Activated CD4-positive, alpha-beta T cell treated with anti-CD3 and anti-CD28 coated beads for 4 hours (primary cell): ENCODE measurements around the gene APBB2.

Source experiments
- DNase-seq, 2 donors: peaks; one replicate each; pipeline ENCODE4 v3.0.0-alpha.2; 2020

Gene APBB2

GRCh38 chr4:41132055-41132683, 82.2 kb downstream of the APBB2 start:
- no peak for DNase-seq

- no peak for DNase-seq
These were observed 84.4 kb downstream of the APBB2 start for GRCh38 chr4:41129936-41130440.

GRCh38 chr4:41129128-41129754, 85.1 kb downstream of the APBB2 start:
- no peak for DNase-seq

GRCh38 chr4:41125558-41126311, 88.6 kb downstream of the APBB2 start:
- DNase-seq = no peak

- no peak for DNase-seq
These were observed 89.3 kb downstream of the APBB2 start for GRCh38 chr4:41124916-41125548.

GRCh38 chr4:41122775-41123174, 91.6 kb downstream of the APBB2 start:
- DNase-seq = no peak

GRCh38 chr4:41122309-41122708, 92.0 kb downstream of the APBB2 start:
- no peak for DNase-seq

- no peak for DNase-seq
These were observed 92.4 kb downstream of the APBB2 start for GRCh38 chr4:41121906-41122305.

GRCh38 chr4:41120297-41121217, 93.8 kb downstream of the APBB2 start:
- DNase-seq = no peak

- DNase-seq = no peak
These were observed 94.5 kb downstream of the APBB2 start for GRCh38 chr4:41119867-41120295.

GRCh38 chr4:41111791-41112190, 102.6 kb downstream of the APBB2 start:
- DNase-seq = no peak

- DNase-seq = no peak
These were observed 104.3 kb downstream of the APBB2 start for GRCh38 chr4:41110050-41110449.

GRCh38 chr4:41108481-41108880, 105.9 kb downstream of the APBB2 start:
- DNase-seq = no peak

GRCh38 chr4:41106694-41107419, 107.5 kb downstream of the APBB2 start:
- no peak for DNase-seq

GRCh38 chr4:41106081-41106480, 108.3 kb downstream of the APBB2 start:
- no peak for DNase-seq

GRCh38 chr4:41104155-41104554, 110.2 kb downstream of the APBB2 start:
- no peak for DNase-seq

- DNase-seq = no peak
These were observed 110.7 kb downstream of the APBB2 start for GRCh38 chr4:41103657-41104056.

GRCh38 chr4:41102414-41103092, 111.8 kb downstream of the APBB2 start:
- DNase-seq = no peak

- no peak for DNase-seq
These were observed 116.0 kb downstream of the APBB2 start for GRCh38 chr4:41098093-41099048.

- DNase-seq = no peak
These were observed 118.4 kb downstream of the APBB2 start for GRCh38 chr4:41095973-41096372.
